C4-2B (cell line): ENCODE data around the gene IKBKG.

Experiments used
- ZFX ChIP-seq: fragments of 450-650 bp; IDR thresholded peaks from 2 replicates; pipeline ENCODE4 v1.6.1; 2017
- TF ChIP-seq, protein P1 (sequence below): fragments of 450-650 bp; conservative IDR thresholded peaks from 2 replicates; pipeline ENCODE4 v1.5.1; 2017; ENCODE audit warnings: mild to moderate bottlenecking

DNA sequence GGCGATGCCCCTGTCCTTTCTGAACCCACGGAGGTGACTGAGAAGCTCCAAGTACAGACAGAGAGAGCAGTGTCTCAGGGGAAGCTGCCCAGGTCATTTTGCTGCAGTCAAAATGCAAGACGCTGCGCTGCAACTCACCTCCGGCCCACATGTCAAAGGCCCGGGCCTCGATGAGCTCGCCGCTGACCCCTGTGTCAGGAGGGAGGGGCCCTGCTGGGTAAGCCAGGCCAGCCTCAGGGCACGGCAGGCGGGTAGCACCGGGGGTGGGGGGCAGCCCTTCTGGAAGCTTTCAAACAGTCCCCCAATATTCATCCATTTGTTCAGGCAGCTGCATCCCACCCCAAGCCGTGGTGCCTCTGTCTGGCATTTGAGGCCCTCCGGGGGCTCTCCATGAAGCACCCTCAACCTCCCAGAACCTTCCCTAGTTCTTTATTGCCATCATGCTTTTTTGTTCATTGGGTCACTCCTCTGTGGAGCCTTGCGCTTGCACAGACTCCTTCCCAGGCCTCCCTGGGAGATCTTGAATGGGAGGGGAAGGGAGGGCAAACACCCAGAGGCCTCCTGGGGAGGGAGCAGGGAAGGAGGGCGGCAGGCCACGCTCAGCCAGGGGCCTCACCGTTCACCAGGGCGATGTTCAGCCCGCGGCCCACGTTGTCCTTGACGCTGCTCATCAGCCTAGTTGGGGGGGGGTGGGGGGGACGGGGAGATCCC, 39.6 kb upstream of the IKBKG start:
- TF ChIP-seq, protein P1, sequence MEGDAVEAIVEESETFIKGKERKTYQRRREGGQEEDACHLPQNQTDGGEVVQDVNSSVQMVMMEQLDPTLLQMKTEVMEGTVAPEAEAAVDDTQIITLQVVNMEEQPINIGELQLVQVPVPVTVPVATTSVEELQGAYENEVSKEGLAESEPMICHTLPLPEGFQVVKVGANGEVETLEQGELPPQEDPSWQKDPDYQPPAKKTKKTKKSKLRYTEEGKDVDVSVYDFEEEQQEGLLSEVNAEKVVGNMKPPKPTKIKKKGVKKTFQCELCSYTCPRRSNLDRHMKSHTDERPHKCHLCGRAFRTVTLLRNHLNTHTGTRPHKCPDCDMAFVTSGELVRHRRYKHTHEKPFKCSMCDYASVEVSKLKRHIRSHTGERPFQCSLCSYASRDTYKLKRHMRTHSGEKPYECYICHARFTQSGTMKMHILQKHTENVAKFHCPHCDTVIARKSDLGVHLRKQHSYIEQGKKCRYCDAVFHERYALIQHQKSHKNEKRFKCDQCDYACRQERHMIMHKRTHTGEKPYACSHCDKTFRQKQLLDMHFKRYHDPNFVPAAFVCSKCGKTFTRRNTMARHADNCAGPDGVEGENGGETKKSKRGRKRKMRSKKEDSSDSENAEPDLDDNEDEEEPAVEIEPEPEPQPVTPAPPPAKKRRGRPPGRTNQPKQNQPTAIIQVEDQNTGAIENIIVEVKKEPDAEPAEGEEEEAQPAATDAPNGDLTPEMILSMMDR = no peak
- TF ChIP-seq ZFX = no peak
